Stimulated activated CD4-positive, alpha-beta T cell treated with anti-CD3 and anti-CD28 coated beads, Interleukin-15, amount 100 ng/mL, for 24 hours (primary cell): ENCODE measurements around the gene ADCY7.

ENCODE experiments used
- DNase-seq: peaks from one replicate; pipeline ENCODE4 v3.0.0-alpha.2; 2020

ADCY7 gene

DNA sequence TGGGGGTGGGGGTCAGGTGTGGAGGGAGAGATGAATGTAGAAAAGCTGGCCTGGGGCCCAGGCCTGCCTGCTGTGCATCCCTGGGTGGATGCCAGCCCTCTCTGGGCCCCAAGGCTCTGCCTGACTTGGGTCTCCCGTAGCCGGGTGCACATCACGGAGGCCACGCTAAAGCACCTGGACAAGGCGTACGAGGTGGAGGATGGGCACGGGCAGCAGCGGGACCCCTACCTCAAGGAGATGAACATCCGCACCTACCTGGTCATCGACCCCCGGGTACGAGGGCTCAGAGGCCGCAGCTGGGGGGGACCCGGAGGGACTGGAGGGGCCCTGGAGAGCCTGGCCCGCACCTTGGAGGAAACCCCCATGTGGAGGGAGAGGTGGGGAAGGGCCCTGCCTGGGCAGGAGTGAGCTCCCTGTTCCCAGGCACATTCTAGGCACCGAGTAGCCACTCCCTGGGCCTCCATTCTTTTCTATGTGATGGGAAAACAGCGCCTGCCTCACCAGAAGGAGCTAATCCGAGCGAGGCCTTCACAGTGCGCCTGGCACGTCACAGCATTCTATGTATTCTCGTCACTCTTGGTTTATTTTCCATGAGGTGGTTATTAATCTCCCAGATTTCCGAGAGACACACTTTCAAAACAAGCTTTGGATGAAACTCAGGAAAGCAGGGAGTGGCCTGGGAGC is 34.7 kb downstream of the ADCY7 start:
- DNase-seq = no peak

GRCh38 chr16:50301626-50302471 is 35.5 kb downstream of the ADCY7 start:
- no peak for DNase-seq

DNA sequence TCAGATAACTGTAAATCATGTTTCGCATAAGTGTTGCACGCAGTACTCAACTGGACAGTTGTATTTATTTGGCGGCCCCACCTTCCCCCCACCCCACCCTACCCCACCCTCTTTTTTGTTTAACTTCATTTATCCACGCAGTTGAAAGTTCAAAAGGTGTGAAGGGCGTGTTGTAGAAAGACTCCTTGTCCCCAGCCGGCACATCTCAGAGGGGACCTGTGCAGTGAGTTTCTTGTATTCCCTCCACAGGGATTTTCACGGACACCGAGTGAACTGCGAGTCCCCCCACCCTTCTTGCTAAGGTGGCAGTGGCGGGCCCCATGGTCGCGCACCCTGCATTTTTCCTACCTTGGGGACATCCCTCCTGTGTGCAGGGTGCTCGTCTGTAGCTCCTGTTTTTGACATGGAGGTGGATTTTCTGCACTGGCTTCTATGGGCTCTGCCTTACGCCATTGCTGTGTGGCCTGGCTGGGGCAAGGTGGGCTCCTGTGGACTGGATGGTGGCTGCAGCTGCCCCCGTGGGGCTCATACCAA is 36.2 kb downstream of the ADCY7 start:
- no peak for DNase-seq

DNA sequence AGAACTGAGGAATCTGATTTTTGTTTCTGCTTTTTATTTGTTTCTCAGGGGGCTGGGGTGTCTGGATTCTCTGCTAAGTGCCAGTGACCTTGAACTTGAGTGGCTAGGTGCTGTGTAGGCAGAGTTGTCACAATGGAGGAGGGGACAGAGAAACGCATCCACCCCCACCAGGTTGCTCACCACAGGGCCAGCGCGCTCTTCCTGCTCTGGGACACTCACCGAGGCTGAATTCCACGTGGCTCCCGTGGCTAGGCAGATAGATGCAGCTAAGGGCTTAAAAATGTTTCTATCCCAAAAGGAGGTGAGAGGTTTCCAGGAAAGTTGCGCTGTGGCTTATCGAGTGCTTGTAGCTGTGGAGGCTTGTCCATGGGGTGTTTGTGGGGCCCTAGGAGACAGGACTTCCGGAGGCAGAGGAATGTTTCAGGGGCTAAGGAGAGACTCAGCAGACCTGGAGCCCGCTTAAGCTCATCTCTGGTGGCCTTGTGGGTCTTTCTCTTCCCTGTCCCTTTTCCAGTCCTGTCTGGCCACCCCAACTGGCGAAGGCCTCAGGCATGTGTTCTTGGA is 36.8 kb downstream of the ADCY7 start:
- no peak for DNase-seq

- no peak for DNase-seq
These were observed 37.5 kb downstream of the ADCY7 start for GRCh38 chr16:50303605-50304466.

GRCh38 chr16:50304467-50305440 is 38.4 kb downstream of the ADCY7 start:
- no peak for DNase-seq

DNA sequence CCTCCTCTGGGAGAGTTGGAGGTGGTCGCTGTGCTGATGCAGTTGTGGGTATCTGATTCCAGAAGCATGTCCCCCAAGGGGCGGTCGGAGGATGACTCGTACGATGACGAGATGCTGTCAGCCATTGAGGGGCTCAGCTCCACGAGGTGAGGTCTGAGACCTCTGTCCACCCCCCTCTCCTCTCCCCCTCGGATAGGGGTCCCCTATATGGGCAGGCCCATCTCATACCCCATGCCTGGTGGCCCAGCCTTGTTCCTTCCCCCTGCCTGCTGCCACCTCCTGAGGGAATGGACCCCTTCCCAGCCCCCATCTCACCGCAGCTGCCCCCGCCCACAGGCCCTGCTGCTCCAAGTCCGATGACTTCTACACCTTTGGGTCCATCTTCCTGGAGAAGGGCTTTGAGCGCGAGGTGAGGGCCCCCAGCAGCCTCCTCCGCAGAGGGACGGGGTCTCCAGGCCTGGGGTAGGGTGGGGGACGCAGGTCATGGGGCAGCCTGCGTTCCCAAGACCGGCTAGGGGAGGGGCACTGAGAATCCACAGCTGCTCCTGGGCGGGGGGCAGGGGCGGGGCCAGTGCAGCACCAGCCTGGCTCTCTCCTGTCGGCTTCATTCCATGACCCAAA is 39.2 kb downstream of the ADCY7 start:
- DNase-seq = no peak

- DNase-seq = no peak
These were observed 39.9 kb downstream of the ADCY7 start for GRCh38 chr16:50306287-50306686.

- DNase-seq = no peak
These were observed 42.0 kb downstream of the ADCY7 start for GRCh38 chr16:50308237-50308965.

GRCh38 chr16:50309156-50309526 is 42.8 kb downstream of the ADCY7 start:
- DNase-seq = no peak

GRCh38 chr16:50309527-50310307 is 43.4 kb downstream of the ADCY7 start:
- no peak for DNase-seq

- no peak for DNase-seq
These were observed 44.2 kb downstream of the ADCY7 start for GRCh38 chr16:50310308-50311133.

DNA sequence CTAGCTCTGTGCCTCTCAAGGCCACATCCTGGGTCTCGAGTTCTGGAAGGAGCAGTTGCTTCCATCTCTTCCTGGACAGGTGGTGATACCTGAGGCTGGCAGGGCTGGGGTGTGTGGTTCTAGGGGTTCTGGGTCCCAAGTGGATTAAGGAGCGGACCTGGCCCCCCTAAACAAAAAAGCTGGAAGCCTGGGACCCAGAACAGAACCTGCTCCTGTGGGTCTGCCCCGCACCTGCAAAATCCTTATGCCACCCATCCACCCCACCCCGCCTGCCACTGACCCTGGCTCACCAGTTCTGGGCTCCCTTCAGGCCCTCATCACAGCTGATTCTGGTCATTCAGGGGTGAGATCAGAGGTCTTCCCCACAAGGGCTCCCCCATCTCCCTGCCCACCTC is 44.8 kb downstream of the ADCY7 start:
- DNase-seq = no peak

GRCh38 chr16:50311891-50312501 is 45.6 kb downstream of the ADCY7 start:
- DNase-seq = no peak

- peak; percentile 59 for DNase-seq
These were observed 47.5 kb downstream of the ADCY7 start for GRCh38 chr16:50313596-50314478.

GRCh38 chr16:50314665-50315064 is 48.3 kb downstream of the ADCY7 start:
- DNase-seq = no peak

GRCh38 chr16:50315346-50315997 is 49.1 kb downstream of the ADCY7 start:
- DNase-seq = no peak
